GM19351 (cell line): ENCODE data around the gene LSM3.

ENCODE experiments used
- ATAC-seq: cut with Tn5 transposase; IDR thresholded peaks from one replicate; pipeline ENCODE4 v1.9.1; 2021; ENCODE audit warnings: mild to moderate bottlenecking, moderate library complexity; ENCODE audit not compliant: unreplicated experiment

LSM3 gene

DNA sequence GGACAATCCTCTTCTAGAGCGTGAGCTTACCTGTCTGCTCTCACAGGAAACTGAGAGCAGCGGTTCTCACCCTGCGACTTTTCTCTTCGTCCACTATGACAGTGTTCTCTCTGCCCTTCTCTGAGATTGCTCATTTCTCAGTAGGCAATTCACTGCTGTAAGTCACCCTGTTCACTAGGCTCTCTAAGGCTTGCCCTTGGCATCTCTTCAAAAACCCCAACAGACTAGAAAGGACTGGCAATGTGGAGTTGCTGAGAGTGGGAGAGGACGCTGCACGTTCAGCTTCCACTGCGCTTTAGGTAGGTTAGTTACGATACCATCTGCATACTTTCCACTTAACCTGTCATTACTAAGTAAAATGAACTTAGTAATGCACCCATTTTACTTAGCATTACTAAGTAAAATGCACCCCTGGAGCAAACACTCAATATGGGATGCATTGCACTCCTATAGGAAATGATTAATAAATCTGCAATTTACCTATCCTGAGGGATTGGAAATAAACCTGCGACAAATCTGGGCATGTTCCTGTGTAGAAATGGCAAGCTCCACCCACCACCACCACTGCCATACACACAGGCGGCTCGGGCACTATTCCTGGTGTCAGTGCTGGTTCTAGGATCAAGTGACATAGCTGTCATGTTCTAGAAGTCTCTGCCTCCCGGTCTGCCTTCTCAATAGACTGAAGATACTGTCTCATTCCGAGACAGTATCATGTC lies 21.6 kb upstream of the LSM3 start:
- no peak for ATAC-seq

DNA sequence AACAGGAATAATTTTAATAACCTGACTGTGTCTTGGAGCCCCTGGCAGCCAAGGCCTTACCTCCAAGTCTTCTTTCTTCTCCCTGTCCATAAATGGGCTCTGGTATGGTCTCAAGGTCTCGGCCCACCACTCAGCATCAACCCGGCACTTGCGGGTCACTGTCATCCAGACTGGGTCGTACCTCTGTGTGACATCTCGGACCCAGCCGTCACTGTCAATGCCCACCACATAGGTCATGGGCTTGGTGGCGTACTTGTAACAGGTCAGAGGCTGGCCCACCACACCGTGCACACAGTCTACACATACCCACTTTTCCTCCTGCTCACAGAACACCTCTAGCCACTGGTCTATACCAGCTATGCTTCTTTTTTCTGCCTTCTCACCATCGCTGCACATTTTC lies 20.7 kb upstream of the LSM3 start:
- no peak for ATAC-seq

- ATAC-seq, result no peak
Measured at GRCh38 chr3:14158370-14158769, 20.2 kb upstream of the LSM3 start.

- no peak for ATAC-seq
Measured at GRCh38 chr3:14159426-14159825, 19.2 kb upstream of the LSM3 start.

DNA sequence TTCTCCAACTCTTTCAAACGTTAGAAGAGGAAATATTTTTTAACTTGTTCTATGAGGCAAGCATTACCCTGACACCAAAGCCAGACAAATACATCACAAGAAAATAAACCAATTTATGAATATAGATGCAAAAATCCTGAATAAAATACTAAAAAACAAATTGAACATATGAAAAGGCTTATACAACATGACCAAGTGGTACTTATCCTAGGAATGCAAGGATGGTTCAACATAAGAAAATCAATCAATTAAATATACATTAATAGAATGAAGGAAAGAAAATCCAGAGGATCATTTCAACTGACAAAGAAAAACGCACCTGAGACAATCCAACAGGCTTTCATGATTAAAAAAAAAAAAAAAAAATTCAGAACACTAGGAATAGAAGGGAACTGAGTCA lies 17.3 kb upstream of the LSM3 start:
- no peak for ATAC-seq

DNA sequence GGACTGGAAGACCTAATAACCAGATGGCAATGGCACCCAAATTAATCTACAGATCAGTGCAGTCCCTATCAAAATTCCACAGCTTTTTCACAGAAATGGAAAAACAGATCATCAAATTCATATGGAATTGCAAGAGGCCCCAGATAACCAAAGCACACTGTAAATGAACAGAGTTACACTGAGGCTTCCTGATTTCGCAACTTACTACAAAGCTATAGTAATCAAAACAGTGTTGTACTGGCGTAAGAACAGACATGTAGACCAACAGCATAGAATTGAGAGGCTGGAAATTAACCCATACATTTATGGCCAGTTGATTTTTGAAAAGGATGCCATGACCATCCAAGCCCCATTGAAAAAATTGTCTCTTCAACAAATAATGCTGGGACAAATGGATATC lies 16.4 kb upstream of the LSM3 start:
- ATAC-seq, result no peak

- ATAC-seq, result no peak
Measured at GRCh38 chr3:14166877-14167603, 11.6 kb upstream of the LSM3 start.

DNA sequence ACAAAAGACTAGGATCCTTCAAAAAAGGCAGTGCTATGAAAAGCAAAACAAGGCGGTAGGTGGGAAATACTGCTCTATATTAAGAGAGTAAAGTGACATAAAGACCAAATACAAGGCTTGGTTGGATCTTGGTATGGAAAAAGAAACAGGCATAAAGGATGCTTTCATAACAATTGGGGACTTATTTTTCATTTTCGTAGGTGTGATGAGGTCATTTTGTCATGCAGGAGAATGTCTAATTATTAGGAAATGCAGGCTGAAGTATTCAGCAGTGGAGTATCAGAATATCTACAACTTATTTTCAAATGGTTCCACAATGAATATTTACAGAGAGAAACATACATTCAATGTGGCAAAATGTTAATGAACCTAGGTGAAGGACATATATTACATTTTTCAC lies 9.2 kb upstream of the LSM3 start:
- ATAC-seq, result no peak

GRCh38 chr3:14169871-14170270 lies 8.7 kb upstream of the LSM3 start:
- ATAC-seq, result no peak

DNA sequence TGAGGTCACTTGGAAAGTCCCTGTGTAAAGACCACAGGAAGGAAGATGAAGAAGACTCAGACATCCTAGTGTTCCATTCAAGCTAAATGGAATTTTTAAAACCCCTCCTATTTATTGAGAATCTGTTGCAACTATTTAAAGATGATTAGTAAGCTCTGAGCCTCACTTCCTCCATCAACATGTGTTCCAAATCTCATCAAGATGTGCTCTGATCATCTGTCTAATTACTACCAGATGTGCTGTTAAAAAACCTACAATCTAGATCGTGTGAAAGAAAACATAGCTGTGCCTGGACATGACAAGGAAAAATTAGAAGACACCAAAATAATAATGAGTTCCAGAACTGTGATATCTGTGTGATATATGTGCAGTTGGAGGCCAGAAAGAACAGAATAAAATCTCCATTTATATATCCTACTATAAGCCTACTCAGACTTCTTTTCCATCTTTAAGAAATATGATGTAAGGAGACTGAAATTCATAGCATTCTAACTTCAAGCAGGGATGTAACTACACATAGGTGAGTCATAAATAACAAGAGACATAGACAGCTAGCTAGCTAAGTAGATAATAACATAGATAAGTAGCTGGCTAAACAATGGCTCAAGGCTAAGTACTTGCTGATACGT lies 8.0 kb upstream of the LSM3 start:
- ATAC-seq, result no peak

GRCh38 chr3:14172496-14172895 lies 6.1 kb upstream of the LSM3 start:
- ATAC-seq, result no peak

GRCh38 chr3:14174483-14174882 lies 4.1 kb upstream of the LSM3 start:
- ATAC-seq, result no peak

- ATAC-seq, result peak; percentile 24
Measured at GRCh38 chr3:14175383-14176037, 3.1 kb upstream of the LSM3 start.

DNA sequence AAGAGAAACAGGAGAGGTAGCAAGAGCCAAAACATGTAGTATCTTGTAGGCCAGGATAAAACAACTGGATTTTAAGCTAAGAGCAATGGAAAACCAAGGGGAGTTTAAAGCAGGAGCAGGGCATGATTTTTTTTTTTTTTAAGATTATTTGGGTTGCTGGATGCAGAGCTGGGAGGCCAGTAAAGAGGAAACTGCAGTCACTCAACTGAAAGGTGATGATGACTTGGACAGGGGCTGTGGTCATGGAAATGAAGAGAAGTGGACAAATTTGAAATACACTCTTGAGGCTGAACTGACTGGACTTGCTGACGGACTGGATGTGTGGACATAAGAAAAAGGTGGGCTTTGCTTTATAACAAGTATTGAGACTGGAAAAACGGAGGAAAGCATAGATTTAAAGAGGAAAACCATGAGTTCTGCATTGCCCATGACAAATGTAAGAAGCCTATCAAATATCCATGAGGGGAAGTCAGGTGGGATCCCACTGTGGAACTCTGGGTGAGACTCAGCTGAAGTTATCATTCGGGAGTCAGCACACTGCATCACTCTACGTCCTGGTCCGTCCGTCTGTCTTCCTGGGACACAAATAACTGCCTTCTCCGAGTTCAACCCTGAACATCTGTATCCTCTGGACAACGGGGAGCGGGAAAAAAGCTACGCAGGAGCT lies 904 bp upstream of the LSM3 start:
- ATAC-seq, result no peak

DNA sequence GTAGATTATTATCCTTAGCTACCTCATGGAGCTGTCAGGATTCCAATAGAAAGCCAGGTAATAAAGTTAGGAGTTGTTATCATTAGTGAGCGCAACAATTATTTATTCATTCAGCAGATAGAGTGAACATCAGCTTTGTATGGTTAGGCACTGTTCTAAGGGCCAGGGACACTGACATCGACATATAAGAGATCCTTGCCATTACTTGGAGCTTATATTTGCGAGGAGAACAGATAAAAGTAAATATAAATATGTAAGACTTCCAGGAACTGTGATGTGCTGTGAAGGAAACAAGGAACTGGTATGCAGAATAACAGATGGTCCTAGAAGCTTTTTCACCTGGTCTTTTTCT lies 473 bp downstream of the LSM3 start:
- no peak for ATAC-seq

GRCh38 chr3:14179795-14180194 lies 1.2 kb downstream of the LSM3 start:
- no peak for ATAC-seq

DNA sequence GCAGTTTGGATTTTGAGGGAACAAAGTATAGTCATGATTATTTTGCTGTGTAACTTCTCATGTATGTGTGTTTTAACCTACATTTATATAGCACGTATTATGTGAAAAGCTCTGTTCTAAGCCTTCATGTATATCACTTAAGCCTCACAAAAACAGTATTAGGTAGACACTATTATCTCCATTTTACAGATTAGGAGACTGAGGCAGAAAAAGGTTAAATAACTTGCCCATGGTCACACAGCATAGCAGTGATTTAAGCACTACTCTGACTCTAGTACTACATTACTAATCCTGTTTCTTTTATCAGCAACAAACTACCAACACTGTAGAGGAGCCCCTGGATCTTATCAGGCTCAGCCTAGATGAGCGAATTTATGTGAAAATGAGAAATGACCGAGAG lies 2.6 kb downstream of the LSM3 start:
- ATAC-seq, result no peak

DNA sequence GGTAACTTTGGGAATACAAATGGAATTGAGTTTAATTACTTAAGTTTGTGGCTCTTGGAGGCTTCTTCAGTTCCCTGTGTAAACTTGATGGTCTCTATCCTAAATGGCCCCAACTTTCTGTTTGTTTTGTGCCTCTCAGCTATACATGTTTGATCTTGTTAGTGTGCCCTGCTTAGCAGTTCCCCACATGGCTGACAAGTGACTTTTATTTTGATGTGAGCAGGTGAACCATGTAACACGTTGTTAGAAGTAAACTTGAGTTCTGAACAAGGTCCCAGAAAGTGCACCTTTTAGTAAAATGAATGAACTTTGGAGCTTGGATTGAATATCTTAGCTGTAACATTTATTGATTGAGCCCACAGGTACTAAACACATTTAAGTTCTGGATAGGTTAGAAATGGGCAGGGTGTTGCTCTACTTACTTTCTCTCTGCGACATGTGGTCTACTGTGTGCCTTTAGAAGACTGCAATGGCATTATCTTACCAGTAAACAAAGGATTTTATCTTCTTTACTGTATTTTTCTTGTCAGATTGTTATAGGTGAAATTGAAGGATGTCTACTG lies 4.5 kb downstream of the LSM3 start:
- ATAC-seq, result no peak

GRCh38 chr3:14186854-14187458 lies 8.3 kb downstream of the LSM3 start:
- no peak for ATAC-seq

DNA sequence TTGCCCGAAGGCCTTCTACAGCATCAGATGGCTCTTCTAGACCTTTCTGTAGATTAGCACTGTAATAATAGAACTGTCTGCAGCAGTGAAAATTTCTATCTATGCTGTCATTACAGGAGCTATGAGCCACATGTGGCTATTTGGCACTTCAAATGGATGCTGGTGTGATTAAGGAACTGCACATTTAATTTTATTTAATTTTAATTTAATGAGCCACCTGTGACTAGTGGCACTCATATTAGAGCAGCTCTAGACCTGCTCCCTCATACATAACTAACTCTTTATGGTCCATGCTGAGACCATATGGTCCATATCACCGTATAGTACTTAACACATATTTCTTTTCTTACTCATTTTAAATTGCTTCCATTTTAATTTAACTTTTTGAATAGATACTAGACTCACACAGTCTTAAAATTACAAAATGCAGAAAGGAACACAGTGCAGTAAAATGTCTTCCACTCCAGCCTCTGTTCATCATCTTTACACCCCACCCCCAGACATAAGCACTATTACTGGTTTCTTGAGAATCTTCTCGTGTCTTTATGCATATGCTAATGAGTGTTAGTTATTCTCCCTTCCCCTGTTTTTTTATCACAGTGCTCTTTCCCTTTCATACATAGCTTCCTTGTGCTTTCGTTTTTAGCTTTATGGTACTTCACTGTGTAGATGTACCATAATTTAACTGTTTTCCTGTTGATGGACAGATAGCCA lies 9.6 kb downstream of the LSM3 start:
- ATAC-seq, result no peak
